IPS DF 4.7 (cell line): ENCODE results near the gene KIF1A.

ENCODE experiments used
- DNase-seq: peaks from one replicate; pipeline ENCODE4 v3.0.0-alpha.2; 2013; ENCODE audit warnings: low spot score; ENCODE audit errors: extremely low read depth

KIF1A gene

DNA sequence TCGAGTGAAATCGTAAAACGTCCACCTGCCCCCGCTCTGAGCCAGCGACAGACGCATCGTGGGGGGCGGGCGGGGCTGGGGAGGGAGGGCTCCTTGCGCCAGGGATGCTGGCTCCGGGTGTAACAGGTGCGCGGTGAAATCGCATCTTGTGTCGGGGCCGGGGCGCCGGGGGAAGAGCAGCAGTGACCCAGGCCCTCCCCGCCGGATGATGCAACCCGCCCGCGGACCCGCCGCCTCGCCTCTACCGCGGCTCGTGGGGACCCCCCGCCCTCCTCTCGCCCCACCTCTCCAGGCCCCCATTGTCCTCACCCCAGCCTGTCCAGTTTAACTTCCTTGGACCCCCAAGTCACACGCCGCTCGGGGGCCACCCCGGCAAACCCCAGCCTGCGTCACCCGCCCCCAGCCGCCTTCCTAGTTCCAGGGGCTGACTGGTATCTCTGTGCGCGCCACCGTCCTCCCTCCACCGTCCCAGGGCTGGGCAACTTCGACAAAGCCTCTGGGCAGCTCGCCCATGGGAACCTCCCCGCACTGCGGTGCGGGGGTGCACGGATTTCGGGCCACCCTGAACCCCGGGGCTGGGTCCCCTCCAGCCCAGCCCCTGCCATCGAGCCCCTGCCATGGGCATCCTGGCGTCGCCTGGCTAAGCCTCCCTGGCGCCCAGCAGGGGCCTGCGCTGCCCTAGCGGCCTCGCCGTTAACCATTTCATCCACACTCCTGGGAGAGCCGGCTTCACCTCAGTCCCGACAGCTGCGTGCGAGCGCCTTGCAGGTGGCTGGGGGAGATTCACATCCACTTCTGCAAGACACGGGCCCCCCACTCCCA lies 799 bp upstream of the KIF1A start:
- DNase-seq, result no peak

DNA sequence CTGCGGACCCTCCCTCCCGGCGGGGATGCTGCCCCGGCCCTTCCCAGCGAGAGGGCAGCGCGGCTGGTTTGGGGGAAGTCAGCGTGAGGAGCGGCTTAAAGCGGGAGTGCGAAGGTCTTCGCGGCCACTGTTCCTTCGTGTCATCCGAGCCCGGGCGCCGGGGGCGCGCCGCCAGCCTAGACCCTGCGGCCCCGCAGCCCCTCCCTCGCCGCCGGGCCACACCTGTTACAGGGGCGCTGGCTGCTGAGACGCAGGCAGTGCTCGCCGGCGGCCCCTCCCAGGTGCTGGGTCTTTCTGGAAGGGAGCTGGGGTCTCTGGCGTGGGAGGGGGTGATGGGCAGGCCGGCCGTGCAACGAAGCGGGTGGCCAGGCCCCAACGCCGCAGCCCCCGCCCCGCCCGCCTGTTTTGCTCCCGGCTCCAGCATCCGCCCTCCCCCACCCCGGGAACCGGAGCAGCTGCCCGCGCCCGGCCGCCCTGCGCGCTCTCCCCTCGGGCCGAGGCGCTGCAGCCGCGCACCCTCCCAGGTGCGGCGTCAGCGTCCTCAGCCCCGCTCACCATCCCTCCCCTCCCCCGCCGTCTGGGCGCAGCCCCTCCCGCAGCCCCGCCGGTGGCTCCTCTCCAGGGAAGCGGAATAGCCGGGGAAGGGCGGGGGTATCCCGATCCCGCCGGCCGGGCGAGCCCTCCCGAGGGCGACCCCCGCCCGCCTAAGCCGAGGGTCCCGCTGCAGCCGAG lies 727 bp downstream of the KIF1A start:
- DNase-seq, result no peak

DNA sequence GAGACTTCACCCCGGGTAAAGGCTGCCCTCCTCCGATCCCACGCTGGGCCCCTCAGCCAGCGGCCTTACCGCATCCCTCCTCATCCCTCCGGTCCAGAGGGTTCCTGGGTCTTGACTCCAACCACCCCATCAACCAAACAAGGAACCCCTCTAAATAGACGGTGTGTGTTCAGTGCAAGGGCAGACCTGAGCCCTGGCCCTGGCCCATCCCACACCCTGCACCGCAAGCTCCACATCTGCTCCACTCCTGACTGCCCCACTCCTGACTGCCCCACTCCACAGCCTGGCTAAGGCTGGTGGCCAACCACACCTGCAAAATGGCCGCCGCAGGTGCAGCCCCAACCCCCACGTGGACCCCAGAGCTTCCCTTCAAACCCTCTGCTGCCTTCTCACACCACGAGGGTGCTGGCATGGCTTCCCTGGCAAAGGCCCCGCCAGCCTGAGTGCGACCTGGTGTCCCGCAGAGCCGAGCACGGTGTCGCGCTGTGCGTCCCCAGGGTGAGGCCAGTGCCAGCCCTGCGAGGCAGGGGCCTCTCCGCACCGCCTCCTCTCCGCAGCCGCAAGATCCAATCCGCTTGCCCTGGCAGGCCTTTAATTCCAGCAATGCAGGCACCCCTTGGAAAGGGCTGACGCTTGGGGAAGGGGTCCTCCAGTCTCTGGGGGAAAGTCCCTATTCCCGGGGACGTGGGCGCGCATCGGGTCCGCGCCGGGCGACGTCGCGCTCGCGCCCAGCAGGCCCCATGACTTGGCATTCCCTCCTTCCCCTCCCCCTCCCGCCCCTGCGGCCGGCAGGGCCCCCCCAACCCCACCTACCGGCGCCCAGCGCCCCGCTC lies 1.5 kb downstream of the KIF1A start:
- DNase-seq, result no peak

DNA sequence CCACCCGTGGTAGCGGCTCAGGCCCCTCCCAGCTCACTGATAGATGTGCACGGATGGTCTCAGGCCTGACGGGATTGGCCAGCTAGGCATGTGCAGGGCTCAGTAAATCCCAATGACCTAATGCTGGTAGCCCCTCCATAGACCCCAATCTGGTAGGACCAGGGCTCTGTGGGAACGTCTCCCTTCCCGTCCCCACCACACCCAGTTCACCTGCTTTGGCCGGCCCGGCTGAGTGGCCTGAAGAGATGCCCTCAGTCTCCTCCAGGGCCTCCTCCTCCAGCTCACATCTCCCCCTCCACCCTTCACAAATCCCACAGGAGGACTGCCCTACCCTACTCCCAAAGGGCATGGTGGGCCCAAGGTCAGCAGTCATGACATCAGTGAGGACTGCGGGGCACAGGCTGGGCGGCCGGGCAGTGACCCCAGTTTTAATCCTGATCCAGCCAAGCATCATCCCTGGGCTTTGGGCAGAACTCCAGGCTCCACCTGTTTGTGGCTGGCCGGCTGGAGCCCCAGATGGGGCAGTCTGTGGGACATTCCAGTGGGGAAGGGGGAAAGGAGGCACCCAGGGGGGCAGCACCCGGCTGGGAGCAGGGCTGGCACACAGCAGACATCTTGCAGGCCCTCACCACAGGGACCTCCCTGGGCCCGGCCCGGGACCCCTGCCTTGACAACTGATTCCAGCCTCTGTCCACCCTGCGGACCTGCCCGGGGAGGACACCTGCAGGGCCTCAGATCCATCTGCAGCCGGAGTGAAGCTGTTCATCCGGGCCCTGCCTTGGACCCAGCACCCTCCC lies 2.3 kb downstream of the KIF1A start:
- no peak for DNase-seq

DNA sequence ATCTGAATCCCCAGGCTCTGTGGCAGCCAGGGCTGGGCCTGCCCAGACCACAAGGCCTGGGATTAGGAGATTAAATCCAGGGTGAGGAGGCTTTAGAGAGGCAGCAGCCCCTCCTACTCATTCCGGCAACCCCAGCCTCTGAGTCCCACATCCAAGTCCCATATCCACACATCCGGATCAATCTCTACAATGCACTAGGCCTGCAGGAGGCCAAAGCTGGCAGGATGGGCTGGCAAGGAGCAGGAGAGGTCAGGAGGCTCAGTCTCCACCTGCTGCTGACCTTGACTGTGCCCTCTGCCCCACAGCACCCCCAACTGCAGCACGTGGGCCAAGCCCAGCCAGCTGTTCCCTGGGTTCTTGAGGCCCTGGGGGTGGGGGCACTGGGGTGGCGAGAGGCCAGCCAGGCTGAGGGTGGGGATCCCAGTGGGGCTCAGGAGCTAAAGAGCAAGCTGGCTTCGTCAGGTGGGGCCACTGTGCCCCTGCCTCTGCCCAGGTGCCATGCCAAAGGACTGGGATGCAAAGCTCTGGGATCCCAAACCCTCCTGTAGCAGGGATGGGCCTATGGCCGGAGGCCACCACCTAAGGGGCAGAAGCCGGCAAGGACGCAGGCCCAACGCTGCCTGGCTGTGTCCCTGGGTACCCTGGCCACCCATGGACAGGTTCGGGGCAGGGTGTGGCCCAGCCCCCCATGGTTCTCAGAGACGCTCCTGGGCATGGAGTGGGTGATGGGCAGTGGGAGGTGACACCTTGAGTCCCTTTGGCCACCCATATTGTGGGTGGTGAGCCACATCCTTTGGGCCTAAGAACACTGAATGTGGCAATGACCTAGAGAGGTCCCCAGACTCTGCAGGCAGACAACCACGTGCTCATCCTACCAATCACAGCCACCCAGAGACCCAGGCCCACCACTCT lies 3.2 kb downstream of the KIF1A start:
- DNase-seq, result no peak

DNA sequence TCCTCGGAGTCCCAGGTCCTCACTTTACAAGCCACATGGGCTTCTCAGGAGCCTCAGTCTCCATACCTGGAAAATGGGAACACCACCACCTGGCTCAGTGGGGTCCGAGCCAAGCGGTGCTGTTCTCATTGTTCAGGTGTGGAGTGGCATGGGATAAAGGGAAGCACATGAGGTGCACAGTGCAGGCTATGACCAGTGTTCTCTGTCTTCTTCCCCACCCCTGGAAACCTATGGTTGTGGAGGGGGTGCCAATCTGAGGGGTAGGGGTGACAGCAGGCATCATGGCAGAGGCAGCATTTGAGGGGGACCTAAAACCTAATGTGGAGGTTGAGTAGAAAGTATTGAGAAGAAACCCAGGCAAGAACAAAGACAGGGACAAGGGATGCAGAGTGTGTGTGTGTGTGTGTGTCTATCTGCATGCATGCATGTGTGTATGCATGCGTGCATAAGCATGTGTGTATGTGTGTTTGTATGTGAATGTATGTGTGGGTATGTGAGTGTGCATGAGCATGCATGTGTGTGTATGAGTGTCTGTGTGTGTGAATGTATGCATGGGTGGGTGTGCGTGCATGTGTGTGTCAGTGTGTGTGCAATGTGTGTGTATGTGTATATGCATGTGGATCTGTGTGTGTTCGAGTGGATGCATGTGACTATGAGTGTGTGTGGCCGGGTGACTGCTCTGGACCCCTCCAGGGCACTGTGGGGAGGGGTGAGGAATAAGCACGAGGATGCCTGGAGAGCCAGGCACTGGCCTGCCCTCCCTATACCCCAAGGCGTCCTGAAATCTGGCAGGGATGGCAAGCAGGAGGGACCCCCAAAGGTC lies 4.0 kb downstream of the KIF1A start:
- no peak for DNase-seq

DNA sequence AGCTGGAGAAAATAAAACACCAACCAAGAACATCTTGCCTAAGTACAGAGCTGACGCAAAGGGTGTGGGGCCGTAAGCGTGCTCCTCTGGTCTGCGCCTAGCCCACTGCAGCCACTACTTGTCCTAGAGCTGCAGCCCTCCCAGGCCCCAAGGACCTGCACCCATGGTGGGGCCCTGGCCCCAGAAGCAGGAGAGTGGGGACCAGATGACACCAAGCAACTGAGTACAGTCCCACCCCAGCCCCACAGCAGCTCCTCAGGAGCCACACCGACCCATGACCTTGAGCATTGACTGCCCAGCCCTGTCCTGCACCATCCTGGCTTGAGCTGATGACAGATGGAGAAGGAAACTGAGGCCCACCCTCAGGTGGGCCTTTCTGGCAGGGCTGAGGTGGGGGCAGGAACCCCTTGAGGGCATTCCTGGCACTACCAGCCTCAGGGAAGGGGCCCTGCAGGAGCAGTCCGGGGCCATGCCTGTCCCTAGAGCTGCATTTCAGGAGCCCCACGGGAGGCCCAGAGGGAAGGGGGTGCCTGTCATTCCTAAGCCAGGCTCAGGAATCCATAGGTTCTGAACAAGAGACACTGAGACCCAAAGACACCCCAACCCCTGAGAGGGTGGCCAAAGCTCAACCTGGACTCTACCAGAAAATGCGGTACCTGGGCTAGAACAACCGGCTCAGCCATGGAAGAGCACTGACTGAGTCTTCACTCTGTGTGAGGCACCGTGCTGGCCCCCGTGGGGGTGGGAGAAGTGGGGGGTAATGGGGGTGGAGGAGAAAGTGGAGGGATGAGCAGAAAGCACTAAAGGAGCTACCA lies 4.9 kb downstream of the KIF1A start:
- DNase-seq, result no peak

DNA sequence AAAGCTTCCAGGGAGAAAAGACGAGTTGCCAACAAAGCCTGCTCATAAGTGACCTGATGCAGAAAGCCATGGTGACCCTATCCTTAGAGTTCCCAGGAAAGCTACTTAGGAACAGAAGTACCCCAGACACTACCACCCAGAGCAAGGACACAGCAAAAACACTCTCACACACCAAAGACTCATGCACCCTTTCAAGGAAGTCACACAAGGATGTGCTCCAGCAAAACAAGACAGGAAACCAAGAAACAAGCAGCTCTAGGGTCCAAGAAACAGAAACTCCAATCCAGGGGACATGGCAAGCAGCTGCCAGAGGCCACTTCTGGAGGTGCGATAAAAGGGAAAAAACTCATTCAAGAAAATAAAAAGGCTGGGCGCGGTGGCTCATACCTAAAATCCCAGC lies 5.7 kb downstream of the KIF1A start:
- no peak for DNase-seq

DNA sequence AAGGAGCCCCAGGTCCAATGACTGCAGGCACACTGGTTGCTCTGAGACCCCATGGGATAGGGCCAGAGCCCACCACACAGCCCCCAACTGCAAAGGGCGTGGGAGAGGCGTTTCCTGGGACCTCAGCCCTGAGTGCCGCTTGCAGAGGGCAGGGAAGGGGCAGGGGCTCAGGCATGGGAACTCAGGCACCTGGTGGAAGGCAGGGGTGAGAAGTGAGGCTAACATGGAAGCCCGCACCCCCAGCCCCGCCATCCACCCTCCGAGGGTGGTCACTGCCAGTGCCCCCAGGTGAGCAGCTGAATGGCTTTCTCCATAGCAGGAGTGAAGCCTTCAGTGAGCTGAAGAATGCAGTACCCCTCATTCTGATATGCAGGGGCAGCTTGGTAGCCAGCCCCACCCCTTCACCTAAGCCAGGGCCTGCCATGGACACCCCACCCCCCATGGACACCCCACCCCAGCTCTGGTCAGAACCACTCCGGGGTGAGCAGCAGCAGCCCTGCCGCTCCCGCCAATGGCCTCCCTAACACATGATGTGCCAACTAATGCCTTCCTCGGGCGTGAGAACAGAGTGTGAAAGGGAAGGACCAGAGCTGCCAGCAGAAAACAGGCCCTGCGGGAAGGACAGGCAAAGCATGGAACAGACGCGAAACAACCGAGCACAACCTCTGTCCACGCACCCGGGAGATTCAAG lies 6.6 kb downstream of the KIF1A start:
- no peak for DNase-seq

DNA sequence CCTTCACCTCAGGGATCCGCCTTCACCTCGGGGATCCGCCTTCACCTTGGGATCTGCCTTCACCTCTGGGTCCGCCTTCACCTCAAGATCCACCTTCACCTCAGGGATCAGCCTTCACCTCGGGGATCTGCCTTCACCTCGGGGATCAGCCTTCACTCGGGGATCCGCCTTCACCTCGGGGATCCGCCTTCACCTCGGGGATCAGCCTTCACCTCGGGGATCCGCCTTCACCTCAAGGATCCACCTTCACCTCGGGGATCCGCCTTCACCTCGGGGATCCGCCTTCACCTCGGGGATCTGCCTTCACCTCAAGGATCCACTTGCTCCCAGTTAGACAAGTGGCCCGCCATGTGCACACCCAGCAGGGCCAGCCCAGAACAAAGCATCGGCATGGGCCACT lies 7.3 kb downstream of the KIF1A start:
- no peak for DNase-seq

DNA sequence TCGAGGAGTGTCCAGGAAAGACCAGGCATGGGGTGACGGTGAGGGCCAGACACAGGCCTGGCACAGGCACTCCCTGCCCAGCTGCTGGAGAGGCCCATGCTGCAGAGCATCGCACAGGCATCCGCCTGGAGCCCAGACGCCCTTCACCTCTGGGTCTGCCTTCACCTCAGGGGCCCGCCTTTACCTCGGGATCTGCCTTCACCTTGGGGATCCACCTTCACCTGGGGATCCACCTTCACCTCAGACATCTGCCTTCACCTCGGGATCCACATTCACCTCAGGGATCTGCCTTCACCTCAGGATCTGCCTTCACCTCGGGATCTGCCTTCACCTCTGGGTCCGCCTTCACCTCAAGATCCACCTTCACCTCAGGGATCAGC lies 7.7 kb downstream of the KIF1A start:
- no peak for DNase-seq

DNA sequence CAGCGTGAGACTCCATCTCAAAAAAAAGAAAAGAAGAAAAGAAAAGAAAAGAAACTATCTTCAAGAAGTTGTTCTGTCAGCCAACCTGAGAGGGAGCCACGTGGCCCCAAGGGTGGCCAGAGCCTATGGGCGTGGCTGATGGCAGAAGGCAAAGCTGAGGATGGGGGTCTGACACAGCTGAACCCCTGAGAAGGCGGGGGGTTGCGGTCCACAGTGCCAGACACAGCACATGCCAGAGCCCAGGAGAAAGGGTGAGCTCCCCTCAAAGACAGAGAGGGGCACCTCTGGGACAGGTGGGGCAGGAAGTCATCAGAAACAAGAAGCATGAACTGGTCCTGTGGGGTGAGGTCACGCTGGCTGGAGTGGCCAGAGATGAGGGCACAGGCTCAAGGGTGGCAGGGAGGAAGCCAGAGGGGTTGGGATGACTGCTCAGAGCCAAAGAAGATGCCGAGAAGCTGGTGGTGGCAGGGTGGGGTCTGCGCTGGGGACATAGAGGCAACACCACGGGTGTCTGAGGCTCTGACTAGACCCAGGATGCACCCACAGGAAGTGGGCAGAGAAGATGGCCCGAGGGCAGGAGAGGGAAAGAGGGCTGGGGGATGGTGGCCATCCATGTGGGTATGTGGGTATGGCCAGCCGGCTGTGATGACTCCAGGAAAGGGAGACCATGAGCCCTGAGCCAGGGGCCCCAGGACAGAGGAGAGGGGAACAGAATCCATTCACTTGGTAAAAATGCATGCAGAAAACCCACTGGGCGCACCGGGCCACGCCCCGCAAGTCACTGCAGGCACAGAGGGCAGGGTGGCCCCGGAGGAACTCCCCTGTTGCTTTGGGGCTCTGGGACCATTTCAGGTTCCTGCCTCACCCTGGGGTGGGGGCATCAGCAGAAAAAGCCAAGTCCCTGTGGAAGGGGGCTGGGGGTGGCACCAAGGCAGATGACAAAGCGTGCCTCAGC lies 8.4 kb downstream of the KIF1A start:
- no peak for DNase-seq

DNA sequence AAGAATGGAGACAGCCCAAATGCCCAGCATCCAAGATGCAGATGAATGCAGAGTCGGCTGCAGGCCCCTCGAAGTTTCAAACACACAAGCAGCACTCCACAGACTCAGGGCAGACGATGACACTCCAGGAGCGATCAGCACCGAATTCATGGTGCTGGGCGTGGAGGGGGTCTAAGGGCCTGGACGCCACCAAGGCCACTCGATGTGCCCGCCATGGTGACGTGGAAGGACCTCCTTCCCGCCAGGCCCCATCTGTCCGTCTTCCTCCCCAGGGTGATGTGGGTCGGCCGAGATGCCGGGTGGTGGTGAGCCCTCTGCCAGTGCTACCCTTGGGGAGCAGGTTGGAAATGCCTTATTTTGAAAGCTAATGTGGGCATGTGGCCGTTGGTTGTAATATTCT lies 9.4 kb downstream of the KIF1A start:
- DNase-seq, result no peak

DNA sequence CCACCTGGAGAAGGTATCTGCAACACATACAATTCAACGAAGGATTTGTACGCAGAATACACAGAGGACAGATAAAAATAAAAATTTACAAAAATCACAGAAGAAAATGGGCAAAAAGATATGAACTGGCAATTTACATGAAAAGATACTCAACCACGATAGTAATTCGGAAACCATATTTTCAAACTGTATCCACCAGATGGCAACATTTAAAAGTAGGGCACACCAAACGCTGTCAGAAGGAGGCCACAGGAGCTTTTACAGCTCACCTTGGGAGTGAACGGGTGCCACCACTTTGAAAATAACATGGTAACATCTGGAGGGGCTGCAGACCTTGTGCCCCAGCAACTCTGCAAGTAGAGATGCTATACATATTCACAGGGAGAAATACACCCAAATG lies 9.8 kb downstream of the KIF1A start:
- DNase-seq, result no peak

DNA sequence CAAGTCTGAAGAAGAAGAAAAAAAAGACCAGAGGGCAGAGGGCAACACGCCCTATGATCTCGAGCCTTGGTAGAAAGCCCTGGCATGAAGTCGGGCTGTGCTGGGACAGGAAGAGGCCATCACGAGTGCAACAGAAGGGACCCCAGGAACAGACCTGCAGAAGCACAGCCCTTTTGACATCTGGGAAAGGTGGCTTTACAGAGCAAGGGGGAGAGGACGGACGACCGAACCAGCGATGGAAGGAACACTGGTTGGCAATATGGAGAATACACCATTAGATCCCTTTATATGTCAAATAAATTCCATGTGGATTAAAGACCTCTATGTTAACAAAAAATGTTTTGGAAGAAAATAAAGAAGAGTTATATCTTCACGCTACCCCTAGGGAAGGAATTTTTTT lies 10.7 kb downstream of the KIF1A start:
- no peak for DNase-seq

DNA sequence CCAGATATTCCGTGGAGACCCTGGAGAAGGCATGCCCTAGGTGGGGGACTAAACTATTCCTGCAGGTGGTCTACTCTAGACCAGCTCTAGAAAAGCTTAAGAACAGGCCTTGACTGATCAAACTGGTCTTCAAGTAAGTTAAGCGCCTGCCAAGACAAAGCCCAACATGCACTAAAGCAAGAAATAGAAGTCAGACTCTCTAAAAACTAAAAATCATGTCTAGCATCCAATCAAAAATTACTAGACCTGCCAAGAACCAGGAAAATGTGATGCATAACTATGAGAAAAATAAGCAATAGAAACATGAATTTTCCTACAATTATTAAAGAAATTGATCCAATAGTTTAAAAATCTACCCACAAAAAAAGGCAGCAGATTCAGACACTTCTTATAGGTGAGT lies 13.6 kb downstream of the KIF1A start:
- no peak for DNase-seq

DNA sequence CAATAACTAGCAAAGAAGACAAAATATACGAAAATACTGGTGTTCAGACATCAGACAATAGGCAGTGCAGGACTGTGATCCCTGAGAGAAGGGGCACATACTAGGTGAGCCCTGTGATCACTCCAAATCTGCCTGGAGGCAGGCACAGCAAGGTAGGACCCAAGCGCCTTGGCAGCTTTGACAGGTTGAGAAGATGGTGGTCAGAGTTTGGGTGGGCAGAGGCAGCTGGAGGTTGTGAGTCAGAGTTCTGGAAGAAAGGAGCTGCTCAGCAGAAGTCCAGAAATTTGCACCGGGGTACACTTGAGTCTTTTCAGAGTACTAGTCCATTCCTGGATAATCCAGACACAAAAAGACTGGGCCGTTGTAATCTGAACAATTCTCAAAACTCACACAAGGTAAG lies 14.0 kb downstream of the KIF1A start:
- no peak for DNase-seq
